ENCODE measurements around the gene PARP8.
"Not testable (repeated sequence)": the region's sequence is repeated elsewhere in the genome, so short reads cannot be mapped to it uniquely, and the experiment has no call there.

The PARP8 gene

GRCh38 chr5:50727149-50727496, 60.7 kb downstream of the PARP8 start:
- DNase-seq, result no peak

DNA sequence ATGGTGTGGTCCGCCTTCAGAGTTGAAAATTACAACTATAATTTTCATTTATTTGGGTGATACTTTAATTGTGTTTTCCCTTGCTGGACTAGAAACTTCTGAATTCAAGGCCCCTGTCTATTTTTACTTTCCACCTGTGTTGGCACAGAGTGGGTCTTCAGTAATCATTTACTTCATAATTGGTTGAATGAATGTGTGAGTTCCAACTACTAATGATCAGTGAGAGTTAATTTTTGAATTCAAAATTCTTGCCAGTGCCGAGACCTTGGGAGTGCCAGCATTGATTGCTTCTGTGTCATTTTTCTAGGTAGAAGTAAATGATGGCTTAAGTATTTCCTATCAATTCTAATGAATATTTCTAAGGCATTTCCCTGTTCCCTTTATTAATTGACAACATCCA, 61.4 kb downstream of the PARP8 start:
- no peak for DNase-seq

DNA sequence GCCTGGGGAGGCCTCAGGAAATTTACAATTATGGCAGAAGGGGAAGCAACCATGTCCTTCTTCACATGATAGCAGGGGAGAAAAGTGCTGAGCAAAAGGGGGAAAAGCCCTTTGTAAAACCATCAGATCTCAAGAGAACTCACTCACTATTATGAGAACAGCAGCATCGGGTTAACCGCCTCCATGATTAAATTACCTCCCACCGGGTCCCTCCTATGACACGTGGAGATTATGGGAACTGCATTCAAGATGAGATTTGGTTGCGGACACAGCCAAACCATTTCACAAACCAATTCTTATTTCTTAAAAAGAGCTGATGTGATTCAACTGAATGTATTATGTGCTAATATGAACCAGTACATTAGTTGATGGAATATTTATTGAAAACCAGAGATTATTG, 63.9 kb downstream of the PARP8 start:
- no peak for DNase-seq

DNA sequence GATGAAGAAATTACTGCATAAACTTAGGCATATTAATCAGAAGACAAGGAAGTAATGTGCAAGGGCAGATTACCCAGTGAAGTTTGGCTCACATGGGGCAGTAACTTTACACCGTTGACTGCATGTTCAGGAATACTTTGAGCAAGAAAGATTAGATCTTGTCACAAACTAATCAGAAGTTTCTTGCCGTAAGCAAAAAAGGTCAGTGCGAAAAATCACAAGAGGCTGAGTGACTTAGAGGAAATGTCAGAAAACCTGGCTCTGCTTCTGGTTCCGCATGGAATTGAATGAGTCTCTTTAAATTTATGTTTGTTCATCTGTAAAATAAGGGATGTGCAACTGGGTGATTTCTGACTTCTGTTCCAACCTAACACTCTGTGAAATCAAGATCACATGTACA, 64.4 kb downstream of the PARP8 start:
- no peak for DNase-seq

- DNase-seq, result no peak
Measured at GRCh38 chr5:50733741-50734140, 67.3 kb downstream of the PARP8 start.

DNA sequence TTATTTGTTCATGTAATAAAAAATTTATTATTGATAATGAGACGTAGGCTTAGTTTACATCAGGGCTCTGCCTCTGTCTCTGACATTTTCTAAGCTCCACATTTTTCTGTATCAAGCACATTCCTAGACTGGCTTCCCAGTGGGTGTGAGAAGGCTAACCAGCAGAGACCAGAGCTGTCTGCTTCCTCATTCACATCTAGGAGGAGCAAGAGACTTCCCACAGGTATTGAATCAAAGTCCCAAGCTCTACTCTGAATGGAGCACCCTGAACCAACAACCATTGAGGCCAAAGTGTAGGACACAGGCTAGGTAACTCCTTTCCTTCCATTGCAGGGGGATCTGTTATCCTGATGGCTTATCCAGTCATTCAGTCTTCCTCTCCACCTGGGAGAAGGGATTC, 72.4 kb downstream of the PARP8 start:
- DNase-seq, result no peak

GRCh38 chr5:50740832-50741231, 74.4 kb downstream of the PARP8 start:
- no peak for DNase-seq

DNA sequence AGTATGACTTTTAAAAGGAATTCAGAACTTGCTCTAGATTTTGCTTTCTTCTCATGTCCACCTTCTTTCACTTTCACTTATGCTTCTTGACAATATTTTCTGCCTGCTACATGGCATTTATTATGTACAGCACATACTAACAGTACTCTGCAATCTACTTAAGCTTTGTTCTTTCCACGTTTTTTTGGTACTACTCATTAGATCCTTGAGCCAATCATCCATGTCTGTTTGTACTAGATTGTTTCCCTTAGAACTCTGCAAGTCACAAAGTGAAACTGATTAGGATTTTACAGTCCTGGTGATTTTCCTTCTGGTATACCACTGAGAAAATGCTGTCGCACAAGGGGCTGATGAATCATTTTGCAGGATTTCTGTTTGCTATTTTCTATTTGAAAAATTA, 78.3 kb downstream of the PARP8 start:
- no peak for DNase-seq

- no peak for DNase-seq
Measured at GRCh38 chr5:50745221-50745910, 78.9 kb downstream of the PARP8 start.

GRCh38 chr5:50749181-50749580, 82.7 kb downstream of the PARP8 start:
- no peak for DNase-seq

GRCh38 chr5:50749873-50750272, 83.4 kb downstream of the PARP8 start:
- no peak for DNase-seq

- DNase-seq, result no peak
Measured at GRCh38 chr5:50751064-50751657, 84.7 kb downstream of the PARP8 start.

DNA sequence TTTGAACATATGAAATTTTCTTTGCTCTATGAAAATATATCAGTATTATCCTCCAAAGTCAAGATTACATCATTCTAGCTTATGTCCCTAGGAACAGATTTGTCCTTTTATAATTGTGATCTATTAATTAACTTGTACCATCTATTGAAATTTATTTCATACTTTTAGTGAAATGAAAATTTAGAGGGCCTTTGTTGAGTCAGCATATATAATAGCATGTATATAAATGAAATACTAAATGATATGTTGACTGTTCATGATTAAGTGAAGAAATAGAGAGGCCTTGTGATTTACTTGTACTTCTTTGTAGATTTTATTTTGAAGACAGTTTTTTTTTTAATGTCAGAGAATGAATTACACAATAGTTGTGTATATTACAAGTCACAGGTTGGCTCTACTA, 86.4 kb downstream of the PARP8 start:
- DNase-seq, result no peak

DNA sequence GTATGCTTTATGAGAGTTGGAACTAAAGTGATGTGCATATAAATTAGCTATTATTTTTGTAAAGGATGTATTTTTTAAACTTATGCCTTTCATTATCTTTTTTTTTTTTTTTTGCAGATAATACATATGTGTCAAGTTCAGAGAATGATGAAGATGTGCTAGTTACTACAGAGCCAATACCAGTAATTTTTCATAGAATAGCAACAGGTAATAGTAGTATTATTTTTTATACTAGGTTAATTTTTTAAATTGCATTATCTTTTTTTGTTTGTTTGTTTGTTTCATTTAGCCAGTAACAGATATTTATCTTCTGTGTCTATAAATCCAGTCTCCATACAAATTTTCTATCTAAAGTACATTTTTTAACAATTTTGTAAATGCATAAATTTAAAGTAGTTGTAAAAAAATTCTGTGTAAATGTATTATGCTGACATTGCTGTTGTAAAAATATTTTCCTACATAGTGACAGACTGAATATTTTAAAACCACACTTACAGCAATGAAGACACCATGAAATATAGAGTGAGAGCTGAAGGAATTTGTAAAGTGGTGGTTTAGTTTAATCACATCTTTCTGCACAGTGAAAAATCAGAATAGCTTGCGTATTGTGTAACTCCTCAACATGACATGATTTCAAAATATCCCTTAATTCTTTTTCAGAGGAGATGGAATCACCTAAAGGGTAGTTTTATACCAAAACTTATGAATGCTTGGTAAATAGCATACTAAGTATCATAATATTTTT, 93.3 kb downstream of the PARP8 start:
- DNase-seq, result no peak

GRCh38 chr5:50763351-50763750, 96.9 kb downstream of the PARP8 start:
- DNase-seq, result no peak

DNA sequence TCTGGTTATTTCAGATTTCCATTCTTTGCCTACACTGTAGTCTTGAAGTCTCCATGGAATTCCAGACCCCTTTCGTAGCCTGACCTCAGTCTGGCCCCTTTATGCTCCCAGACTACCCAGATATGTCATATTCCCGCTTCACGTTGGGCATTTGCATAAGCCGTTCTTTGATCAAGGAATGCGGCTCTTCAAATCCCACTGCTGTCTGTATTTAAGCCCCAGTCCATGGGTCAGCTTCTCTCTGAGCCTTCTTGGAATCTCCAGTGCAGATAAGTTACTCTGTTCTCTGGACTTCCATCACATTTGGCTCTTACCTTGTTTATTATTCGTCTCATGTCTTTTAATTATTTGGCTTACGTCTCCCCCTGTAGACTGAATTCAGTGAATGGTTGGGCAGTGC, 97.4 kb downstream of the PARP8 start:
- DNase-seq, result no peak

GRCh38 chr5:50766042-50766441, 99.6 kb downstream of the PARP8 start:
- no peak for DNase-seq

GRCh38 chr5:50766462-50766861, 100.0 kb downstream of the PARP8 start:
- no peak for DNase-seq

DNA sequence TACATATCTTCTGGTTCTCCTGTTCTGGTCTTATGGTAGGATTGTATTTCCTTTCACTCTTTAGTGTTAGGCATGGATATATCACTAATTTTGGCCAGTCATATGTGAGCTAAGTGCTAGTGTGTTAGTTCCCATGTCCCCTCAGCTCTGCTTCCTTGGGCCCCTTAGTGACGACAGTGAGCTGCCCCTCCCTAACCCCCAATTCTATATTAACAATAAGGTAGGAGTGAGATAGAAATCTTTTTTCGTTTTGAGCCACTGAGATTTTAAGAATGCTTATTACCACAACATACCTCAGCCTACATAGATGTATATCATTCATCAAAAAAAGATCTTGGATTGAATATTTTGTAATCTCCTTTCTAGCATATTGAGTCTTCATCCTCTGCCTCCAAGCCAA, 100.5 kb downstream of the PARP8 start:
- DNase-seq, result no peak

GRCh38 chr5:50767588-50767987, 101.2 kb downstream of the PARP8 start:
- no peak for DNase-seq

- no peak for DNase-seq
Measured at GRCh38 chr5:50768634-50769033, 102.2 kb downstream of the PARP8 start.

DNA sequence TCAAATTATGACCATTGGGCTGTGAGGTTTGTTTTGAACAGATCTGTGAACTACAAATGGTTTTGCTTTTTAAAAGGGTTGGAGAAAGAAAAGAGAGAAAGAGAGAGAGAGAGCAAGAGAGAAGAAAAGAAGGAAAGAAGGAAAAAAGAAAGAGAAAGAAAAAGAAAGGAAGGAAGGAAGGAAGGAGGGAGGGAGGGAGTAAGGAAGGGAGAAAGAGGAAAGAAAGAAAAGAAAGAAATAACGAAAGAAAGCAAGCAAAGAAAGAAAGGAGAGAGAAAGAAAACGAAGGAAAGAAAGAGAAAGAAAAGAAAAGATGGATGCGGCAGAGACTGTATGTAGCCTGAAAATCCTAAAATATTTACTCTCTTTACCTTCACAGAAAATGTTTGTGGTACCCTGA, 104.0 kb downstream of the PARP8 start:
- DNase-seq, result no peak

GRCh38 chr5:50774446-50775175, 108.2 kb downstream of the PARP8 start:
- not testable (repeated sequence) for DNase-seq

GRCh38 chr5:50786073-50786472, 119.6 kb downstream of the PARP8 start:
- DNase-seq, result no peak
